HL-60 (cell line): ENCODE measurements around the gene FABP7.

Experiments
- POLR2AphosphoS5 ChIP-seq: IDR thresholded peaks from 2 replicates; pipeline ENCODE4 v1.6.1; 2012; ENCODE audit warnings: low read depth
- SPI1 ChIP-seq: IDR thresholded peaks from 2 replicates; pipeline ENCODE4 v1.6.1; 2012; ENCODE audit warnings: low read depth, mild to moderate bottlenecking, borderline replicate concordance
- TF ChIP-seq, protein P1 (sequence below): IDR thresholded peaks from one replicate; pipeline ENCODE4 v1.5.1; 2011; ENCODE audit warnings: low read length, control low read depth, inconsistent platforms; ENCODE audit not compliant: insufficient read depth
- TF ChIP-seq, protein P2 (sequence below): IDR thresholded peaks from 2 replicates; pipeline ENCODE4 v1.6.1; 2012; ENCODE audit warnings: low read depth; ENCODE audit not compliant: insufficient replicate concordance

DNA sequence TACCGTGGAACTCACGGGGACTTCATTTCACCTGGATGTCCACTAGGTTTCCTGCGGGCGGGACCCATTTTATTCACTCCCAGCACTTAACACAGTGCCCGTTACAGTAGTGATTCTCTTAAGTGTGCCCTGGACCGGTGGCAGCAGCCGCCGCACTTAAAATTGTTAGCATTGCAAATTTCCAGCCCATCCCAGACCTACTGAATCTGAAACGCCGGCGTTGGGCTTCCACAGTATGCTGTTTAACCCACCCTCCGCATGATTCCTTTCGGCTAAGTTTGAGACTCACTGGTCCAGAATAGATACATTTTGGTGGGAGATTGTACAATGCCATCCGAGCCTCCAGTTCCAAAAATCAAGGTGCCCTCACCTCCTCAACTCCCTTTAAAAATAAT is 10.5 kb downstream of the FABP7 start:
- TF ChIP-seq, protein P1, sequence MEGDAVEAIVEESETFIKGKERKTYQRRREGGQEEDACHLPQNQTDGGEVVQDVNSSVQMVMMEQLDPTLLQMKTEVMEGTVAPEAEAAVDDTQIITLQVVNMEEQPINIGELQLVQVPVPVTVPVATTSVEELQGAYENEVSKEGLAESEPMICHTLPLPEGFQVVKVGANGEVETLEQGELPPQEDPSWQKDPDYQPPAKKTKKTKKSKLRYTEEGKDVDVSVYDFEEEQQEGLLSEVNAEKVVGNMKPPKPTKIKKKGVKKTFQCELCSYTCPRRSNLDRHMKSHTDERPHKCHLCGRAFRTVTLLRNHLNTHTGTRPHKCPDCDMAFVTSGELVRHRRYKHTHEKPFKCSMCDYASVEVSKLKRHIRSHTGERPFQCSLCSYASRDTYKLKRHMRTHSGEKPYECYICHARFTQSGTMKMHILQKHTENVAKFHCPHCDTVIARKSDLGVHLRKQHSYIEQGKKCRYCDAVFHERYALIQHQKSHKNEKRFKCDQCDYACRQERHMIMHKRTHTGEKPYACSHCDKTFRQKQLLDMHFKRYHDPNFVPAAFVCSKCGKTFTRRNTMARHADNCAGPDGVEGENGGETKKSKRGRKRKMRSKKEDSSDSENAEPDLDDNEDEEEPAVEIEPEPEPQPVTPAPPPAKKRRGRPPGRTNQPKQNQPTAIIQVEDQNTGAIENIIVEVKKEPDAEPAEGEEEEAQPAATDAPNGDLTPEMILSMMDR, result no peak
- TF ChIP-seq POLR2AphosphoS5 (no peak), SPI1 (no peak)
- TF ChIP-seq, protein P2, sequence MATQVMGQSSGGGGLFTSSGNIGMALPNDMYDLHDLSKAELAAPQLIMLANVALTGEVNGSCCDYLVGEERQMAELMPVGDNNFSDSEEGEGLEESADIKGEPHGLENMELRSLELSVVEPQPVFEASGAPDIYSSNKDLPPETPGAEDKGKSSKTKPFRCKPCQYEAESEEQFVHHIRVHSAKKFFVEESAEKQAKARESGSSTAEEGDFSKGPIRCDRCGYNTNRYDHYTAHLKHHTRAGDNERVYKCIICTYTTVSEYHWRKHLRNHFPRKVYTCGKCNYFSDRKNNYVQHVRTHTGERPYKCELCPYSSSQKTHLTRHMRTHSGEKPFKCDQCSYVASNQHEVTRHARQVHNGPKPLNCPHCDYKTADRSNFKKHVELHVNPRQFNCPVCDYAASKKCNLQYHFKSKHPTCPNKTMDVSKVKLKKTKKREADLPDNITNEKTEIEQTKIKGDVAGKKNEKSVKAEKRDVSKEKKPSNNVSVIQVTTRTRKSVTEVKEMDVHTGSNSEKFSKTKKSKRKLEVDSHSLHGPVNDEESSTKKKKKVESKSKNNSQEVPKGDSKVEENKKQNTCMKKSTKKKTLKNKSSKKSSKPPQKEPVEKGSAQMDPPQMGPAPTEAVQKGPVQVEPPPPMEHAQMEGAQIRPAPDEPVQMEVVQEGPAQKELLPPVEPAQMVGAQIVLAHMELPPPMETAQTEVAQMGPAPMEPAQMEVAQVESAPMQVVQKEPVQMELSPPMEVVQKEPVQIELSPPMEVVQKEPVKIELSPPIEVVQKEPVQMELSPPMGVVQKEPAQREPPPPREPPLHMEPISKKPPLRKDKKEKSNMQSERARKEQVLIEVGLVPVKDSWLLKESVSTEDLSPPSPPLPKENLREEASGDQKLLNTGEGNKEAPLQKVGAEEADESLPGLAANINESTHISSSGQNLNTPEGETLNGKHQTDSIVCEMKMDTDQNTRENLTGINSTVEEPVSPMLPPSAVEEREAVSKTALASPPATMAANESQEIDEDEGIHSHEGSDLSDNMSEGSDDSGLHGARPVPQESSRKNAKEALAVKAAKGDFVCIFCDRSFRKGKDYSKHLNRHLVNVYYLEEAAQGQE, result no peak
